IPS DF 6.9 (cell line): Measurements from ENCODE around the gene TBC1D12.
A peak's percentile ranks its signal among the peaks of the same experiment; 100 is the strongest.
"Not testable (repeated sequence)": the region's sequence is repeated elsewhere in the genome, so short reads cannot be mapped to it uniquely, and the experiment has no call there.

ENCODE experiments used
- DNase-seq: peaks from one replicate; pipeline ENCODE4 v3.0.0-alpha.2; 2013; ENCODE audit warnings: low read depth, low spot score
- H3K27ac ChIP-seq: one replicate; pipeline ENCODE4 v1.5.1; 2013; ENCODE audit warnings: low read length, control low read depth
- H3K27me3 ChIP-seq: 2 replicates; pipeline ENCODE4 v1.6.1; 2013; ENCODE audit warnings: mild to moderate bottlenecking, low read length; ENCODE audit not compliant: control insufficient read depth, insufficient read depth
- H3K36me3 ChIP-seq: 2 replicates; pipeline ENCODE4 v1.6.1; 2013; ENCODE audit warnings: low read length; ENCODE audit not compliant: control insufficient read depth, insufficient read depth
- H3K4me1 ChIP-seq: 2 replicates; pipeline ENCODE4 v1.6.1; 2013; ENCODE audit warnings: low read length; ENCODE audit not compliant: control insufficient read depth, insufficient read depth
- H3K4me3 ChIP-seq: 2 replicates; pipeline ENCODE4 v1.5.1; 2013; ENCODE audit warnings: mild to moderate bottlenecking, low read length
- H3K9me3 ChIP-seq: 2 replicates; pipeline ENCODE4 v1.6.1; 2013; ENCODE audit warnings: low read length, inconsistent platforms; ENCODE audit not compliant: control insufficient read depth, insufficient read depth
- WGBS: extraction: QIAGEN DNeasy Blood & Tissue Kit; methylation state at CpG from one replicate; pipeline ENCODE4 v1.1.7; 2013; ENCODE audit warnings: mixed read lengths, missing lambda C conversion rate; ENCODE audit not compliant: insufficient read length, insufficient coverage; 5-methylcytosine and 5-hydroxymethylcytosine counted together

The TBC1D12 gene

DNA sequence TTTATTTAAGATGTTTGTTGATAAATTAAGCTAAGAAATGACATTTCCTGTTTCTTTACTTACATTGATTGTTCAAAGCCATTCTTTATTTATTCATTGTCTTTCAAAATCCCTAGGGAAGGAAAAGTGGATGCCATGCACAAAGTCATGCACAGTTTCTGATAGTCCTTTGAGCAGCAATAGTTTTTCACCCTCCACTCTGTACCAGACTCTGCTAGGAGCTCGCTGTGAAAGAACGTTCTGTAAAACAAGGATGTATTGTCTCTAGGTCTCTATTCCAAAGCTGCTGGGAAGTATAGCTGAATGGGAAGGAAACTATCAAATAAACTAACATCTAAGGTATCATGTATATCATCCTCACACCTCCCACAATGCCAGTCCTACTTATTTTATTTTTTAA lies 31.8 kb upstream of the TBC1D12 start:
- Histone ChIP-seq H3K4me1 (no peaks in the 10 kb centered on the region), H3K36me3 (no peaks in the 10 kb centered on the region), H3K27me3 (no peaks in the 10 kb centered on the region), H3K4me3 (no peak overlapping the region), H3K9me3 (no peaks in the 10 kb centered on the region), H3K27ac (no peak overlapping the region)
- DNase-seq = no peak
- WGBS = no CpG with 5 or more reads among the region's 2 CpGs

DNA sequence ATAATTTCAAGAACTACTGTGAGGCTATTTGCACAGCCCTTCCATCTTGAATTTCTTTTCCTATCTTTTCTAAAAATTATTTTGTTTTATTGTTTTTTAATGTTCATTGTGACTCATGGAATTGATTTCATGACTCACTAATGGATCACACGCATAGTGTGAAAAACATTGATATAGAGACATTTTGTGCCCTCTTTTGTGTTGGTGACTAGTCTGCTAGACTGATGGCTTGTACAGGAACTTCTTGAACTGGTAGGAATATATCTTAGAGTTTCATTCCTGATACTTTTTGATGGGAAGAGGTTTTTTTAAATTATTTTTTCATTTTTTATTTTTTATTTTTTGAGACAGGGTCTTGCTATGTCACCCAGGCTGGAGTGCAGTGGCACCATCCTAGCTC lies 27.0 kb upstream of the TBC1D12 start:
- no peak overlapping the region for H3K27ac ChIP-seq
- no peaks in the 10 kb centered on the region for H3K4me1 ChIP-seq
- no CpG with 5 or more reads among the region's 1 CpG for WGBS
- DNase-seq = no peak
- no peaks in the 10 kb centered on the region for H3K9me3 ChIP-seq
- H3K4me3 ChIP-seq = no peak overlapping the region
- H3K36me3 ChIP-seq = no peaks in the 10 kb centered on the region
- H3K27me3 ChIP-seq = no peaks in the 10 kb centered on the region

DNA sequence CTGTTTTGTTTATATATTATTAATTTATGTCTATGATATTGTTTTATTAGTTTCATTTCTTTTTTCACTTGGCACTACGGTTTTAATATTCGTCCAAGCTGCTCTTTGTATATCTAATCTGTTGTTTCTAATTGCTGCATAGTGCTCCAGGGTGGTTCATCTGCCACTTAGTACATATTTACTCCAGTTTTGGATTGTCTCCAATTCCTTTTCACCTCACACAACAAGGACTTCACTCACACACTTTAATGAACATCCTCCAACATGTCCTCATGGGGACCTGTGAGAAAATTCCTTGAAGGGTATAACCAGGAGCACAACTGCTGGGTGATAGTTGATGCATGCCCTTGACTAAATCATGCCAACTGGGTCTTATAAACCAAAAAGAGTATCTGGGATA lies 25.5 kb upstream of the TBC1D12 start:
- Histone ChIP-seq H3K36me3 (no peaks in the 10 kb centered on the region), H3K27ac (no peak overlapping the region), H3K27me3 (no peaks in the 10 kb centered on the region), H3K4me3 (no peak overlapping the region), H3K4me1 (no peaks in the 10 kb centered on the region), H3K9me3 (no peaks in the 10 kb centered on the region)
- WGBS = no CpG with 5 or more reads among the region's 2 CpGs
- no peak for DNase-seq

DNA sequence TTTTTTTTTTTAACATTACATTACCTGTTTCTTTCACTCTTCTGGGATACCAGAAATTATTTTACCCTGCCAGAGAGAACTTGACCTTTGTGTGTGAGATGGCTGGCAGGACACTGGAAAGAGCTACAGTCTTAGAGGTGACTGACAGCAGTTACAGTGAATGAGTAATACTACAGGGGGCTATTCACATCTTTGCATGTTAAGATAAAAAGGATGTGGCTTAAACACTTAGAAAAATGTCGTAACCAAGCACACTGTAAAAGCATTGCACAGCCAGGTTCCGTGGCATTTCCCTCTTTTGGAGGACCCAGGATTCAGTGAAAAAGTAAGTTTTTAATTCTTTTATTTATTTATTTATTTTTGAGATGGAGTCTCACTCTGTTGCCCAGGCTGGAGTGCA lies 18.8 kb upstream of the TBC1D12 start:
- no peaks in the 10 kb centered on the region for H3K4me1 ChIP-seq
- H3K36me3 ChIP-seq = no peaks in the 10 kb centered on the region
- no CpG with 5 or more reads among the region's 2 CpGs for WGBS
- no peak overlapping the region for H3K4me3 ChIP-seq
- no peaks in the 10 kb centered on the region for H3K9me3 ChIP-seq
- no peak overlapping the region for H3K27ac ChIP-seq
- no peak for DNase-seq
- no peaks in the 10 kb centered on the region for H3K27me3 ChIP-seq

DNA sequence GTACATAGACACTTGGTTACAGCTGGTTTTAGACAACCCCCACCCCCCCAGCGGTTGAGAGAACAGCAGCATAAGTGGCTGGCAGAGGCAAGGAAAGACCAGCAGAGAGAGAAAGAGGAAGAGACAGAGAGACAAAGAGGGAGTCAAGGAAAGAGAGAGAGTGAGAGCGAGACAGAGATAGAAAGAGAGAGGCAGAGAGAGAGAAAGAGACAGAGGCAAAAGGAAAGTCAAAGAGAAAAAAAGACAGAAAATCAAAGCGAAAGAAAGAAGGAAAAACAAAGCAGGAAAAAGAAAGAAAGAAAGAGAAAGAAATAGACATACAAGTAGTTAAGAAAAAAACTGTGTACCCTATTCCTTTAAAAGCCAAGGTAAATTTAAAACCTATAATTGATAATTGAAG lies 16.6 kb upstream of the TBC1D12 start:
- H3K4me1 ChIP-seq, H3K9me3 ChIP-seq, DNase-seq, H3K36me3 ChIP-seq, H3K27me3 ChIP-seq, H3K4me3 ChIP-seq, H3K27ac ChIP-seq: not testable (repeated sequence)
- WGBS = no CpG with 5 or more reads among the region's 3 CpGs

DNA sequence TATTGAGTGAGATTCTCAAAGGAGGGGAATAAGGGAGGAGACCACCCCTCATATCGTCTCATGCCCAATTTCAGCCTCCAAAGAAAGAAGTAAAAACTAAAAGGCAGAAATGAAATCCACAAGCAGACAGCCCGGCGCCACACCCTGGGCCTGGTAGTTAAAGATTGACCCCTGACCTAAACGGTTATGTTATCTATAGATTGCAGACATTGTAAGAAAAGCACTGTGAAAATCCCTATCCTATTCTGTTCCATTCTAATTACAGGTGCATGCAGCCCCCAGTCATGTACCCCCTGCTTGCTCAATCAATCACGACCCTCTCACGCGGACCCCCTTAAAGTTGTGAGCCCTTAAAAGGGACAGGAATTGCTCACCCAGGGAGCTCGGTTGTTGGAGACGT lies 10.2 kb upstream of the TBC1D12 start:
- H3K4me3 ChIP-seq, H3K9me3 ChIP-seq, DNase-seq, H3K4me1 ChIP-seq, H3K36me3 ChIP-seq, H3K27me3 ChIP-seq, H3K27ac ChIP-seq: not testable (repeated sequence)
- WGBS = no CpG with 5 or more reads among the region's 9 CpGs

DNA sequence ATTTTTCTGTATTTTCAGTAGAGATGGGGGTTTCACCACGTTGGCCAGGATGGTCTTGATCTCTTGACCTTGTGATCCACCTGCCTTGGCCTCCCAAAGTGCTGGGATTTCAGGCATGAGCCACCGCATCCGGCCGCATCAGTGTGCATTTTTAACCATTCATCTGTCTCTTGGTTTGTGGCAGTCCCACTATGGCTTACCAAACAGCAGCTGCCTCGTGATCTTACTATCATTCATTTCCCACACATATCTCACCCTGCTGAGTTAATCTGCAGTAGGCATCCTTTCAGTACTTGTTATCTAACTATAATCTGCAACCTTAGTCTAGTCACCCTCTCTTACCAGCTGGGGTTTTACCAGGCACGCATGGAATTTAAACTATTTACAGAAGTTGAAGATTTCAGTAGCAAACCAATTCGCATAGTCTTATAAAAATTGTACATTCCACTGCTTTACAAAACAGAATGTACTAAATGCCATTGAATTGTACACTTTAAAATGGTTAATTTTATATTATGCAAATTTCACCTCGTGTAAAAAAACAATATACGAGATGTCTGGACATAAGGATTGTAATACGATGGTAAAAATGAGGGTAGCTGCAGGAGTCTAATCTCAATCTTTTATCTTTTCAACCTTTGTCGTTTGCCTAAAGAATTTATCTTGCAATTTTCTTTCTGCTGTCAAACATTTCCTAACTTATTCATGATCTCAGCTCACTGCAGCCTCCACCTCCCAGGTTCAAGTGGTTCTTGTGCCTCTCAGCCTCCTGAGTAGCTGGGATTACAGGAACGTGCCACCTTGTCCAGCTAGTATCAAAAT lies 4.6 kb upstream of the TBC1D12 start:
- DNase-seq = no peak
- H3K4me1 ChIP-seq = peaks cover 1% of the 10 kb centered on the region; the same call in 1 of the 2 replicates
- H3K36me3 ChIP-seq = no peaks in the 10 kb centered on the region
- no peaks in the 10 kb centered on the region for H3K27me3 ChIP-seq
- no peak overlapping the region for H3K27ac ChIP-seq
- H3K4me3 ChIP-seq = no peak overlapping the region
- no CpG with 5 or more reads among the region's 12 CpGs for WGBS
- H3K9me3 ChIP-seq = no peaks in the 10 kb centered on the region

DNA sequence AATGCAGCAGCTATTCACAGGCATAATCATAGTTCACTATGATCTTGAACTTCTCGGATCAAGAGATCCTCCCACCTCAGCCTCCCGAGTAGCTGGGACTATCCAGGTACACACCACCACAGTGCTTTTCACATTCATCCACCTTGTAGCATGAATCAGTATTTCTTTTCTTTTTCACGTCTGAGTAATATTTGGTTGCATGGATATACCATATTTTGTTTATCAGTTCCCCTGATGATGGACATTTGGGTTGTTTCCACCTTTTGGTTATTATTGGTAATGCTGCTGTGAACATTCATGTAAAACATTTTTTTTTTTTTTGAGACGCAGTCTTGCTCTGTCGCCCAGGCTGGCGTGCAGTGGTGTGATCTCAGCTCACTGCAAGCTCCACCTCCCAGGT lies 3.6 kb upstream of the TBC1D12 start:
- Histone ChIP-seq H3K9me3 (no peaks in the 10 kb centered on the region), H3K27me3 (peaks cover 2% of the 10 kb centered on the region; the same call in 1 of the 2 replicates), H3K4me1 (peaks cover 1% of the 10 kb centered on the region; the same call in 1 of the 2 replicates), H3K36me3 (no peaks in the 10 kb centered on the region), H3K27ac (no peak overlapping the region), H3K4me3 (no peak overlapping the region)
- DNase-seq = no peak
- WGBS = no CpG with 5 or more reads among the region's 6 CpGs

DNA sequence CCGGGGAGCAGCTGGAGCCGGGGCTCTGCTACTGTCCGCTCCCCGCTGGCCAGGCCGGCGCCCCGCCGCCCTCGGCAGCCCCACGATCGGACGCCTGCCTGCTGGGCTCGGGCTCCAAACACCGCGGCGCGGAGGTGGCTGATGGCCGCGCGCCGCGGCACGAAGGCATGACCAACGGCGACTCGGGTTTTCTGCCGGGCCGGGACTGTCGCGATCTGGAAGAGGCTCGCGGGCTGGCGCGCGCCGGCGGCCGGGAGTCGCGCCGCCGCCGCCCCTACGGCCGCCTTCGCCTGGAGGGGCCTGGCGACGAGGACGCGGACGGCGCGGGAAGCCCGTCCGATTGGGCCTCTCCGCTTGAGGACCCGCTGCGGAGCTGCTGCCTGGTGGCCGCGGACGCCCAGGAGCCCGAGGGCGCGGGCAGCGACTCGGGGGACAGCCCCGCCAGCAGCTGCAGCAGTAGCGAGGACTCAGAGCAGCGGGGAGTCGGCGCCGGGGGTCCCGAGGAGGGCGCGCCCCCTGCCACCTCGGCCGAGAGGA lies 570 bp downstream of the TBC1D12 start:
- WGBS = no CpG with 5 or more reads among the region's 77 CpGs
- Histone ChIP-seq H3K27ac (no peak overlapping the region), H3K4me3 (peak overlapping the region; percentile 67), H3K9me3 (no peaks in the 10 kb centered on the region), H3K4me1 (no peaks in the 10 kb centered on the region), H3K27me3 (peaks cover 4% of the 10 kb centered on the region; the same call in 1 of the 2 replicates), H3K36me3 (no peaks in the 10 kb centered on the region)
- no peak for DNase-seq

DNA sequence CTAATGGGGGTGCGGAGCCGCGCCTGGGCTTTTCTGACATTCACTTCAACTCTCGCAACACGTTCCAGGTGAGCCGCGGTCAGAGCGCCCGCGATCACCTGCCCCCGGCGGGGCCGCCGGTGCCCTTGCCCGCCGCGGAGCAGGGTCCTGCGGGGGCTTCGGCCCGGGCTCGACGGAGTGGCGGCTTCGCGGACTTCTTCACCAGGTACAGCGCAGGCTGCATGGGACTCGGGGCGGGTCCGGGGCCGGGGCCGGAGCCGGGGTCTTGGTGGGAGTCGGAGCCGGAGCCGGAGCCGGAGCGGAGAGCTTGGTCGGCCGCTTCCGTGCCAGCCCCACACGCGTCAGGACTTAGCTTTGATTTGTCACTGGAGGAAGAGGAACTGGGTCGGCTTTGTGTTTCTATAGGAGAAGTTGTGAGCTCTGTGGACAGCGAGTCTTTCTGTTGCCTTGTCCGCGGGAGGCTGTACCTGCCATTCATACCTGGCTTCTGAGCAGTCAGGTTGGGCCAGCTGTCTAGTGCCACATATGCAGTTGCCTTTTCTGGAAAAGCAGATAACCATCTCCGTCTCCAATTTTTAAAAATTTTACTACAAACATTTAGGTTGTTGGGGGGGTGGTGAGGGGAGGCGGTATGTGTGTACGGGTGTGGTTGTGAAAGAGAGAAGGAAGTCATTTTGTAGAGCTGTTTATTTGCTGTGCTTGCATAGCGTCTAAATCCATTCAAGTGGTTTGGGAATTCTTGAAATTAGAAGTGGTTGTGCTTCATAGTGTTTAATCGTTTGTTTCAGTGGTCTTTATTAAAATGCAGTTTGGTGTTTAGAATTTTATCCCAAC lies 1.3 kb downstream of the TBC1D12 start:
- no peaks in the 10 kb centered on the region for H3K4me1 ChIP-seq
- WGBS = 100% methylated on average over 2 of the region's 51 CpGs
- peak overlapping the region; percentile 67; the same call in 1 of the 2 replicates for H3K4me3 ChIP-seq
- H3K36me3 ChIP-seq = no peaks in the 10 kb centered on the region
- DNase-seq = no peak
- no peaks in the 10 kb centered on the region for H3K9me3 ChIP-seq
- peaks cover 4% of the 10 kb centered on the region; the same call in 1 of the 2 replicates for H3K27me3 ChIP-seq
- H3K27ac ChIP-seq = no peak overlapping the region
